Esophagus squamous epithelium (tissue), 5 donors: Measurements from ENCODE around the gene RAB5B. TPM values are rescaled to one million over a fixed set of nuclear protein-coding genes. Genes with fewer than 3 reads are reported as not detected.
A peak's percentile ranks its signal among the peaks of the same experiment; 100 is the strongest.

Experiments
- DNase-seq: peaks from one replicate; lab custom pipeline; 2025; lab: John Stamatoyannopoulos, UW
- H3K27ac ChIP-seq, 4 donors: fragments of 200-600 bp; sonication (generic); one replicate each; pipeline ENCODE4 v1.5.1; 2016 to 2019; ENCODE audit warnings: mild to moderate bottlenecking in 1 of 4
- H3K27me3 ChIP-seq, 4 donors: fragments of 200-600 bp; sonication (generic); 1 replicate in 3 of 4; 2 replicates in 1 of 4; pipeline versions ENCODE4 v1.5.1 to v1.6.0; 2017 to 2021; ENCODE audit warnings: antibody characterized with exemption in 1 of 4
- H3K36me3 ChIP-seq, 3 donors: fragments of 200-600 bp; sonication (generic); one replicate each; pipeline ENCODE4 v1.5.1; 2016 to 2019
- H3K4me1 ChIP-seq, 3 donors: fragments of 200-600 bp; sonication (generic); one replicate each; pipeline ENCODE4 v1.5.1; 2017 to 2019
- H3K4me3 ChIP-seq, 4 donors: fragments of 200-600 bp; sonication (generic); 1 replicate in 3 of 4; 2 replicates in 1 of 4; pipeline ENCODE4 v1.5.1; 2016 to 2019; ENCODE audit warnings: mild to moderate bottlenecking in 2 of 4, moderate library complexity in 1 of 4
- H3K9me3 ChIP-seq, 3 donors: fragments of 200-600 bp; sonication (generic); one replicate each; pipeline ENCODE4 v1.5.1; 2016 to 2019
- CTCF ChIP-seq, 6 experiments: fragments of 450-650 bp in 4 of 6; fragments of 200-600 bp in 2 of 6; sonication (generic) in 2 of 6; IDR thresholded peaks; one replicate each; pipeline ENCODE4 v1.5.1; 2016 to 2019; ENCODE audit warnings: antibody characterized with exemption in 6 of 6, mild to moderate bottlenecking in 4 of 6, moderate library complexity in 4 of 6
- POLR2A ChIP-seq, 4 donors: fragments of 450-650 bp; IDR thresholded peaks; one replicate each; pipeline ENCODE4 v1.6.1; 2017; ENCODE audit warnings: antibody characterized with exemption in 4 of 4, mild to moderate bottlenecking in 4 of 4, moderate library complexity in 3 of 4
- whole genome bisulfite sequencing, 2 donors: methylation state at CpG; one replicate each; pipeline ENCODE4 v1.1.5; 2018; 5-methylcytosine and 5-hydroxymethylcytosine counted together
- intact Hi-C: fragments of 100-400 bp; cut with DNase I; formaldehyde crosslinking; loops from one replicate; pipeline ENCODE4 v1.15.0; 2022
- total RNA-seq, 4 donors: library from RNA; depleted of rRNA; stranded (reverse); fragments of >200 nt; gene quantifications; one replicate each; pipeline ENCODE4 v1.1.0, GENCODE V29; 2016
- donor health status: DM: yes; HTN: yes; CAD: no.

The RAB5B gene
- total RNA-seq, 4 donors from 2014 or later = 78.2 to 94.2 (median 86.4) TPM

DNA sequence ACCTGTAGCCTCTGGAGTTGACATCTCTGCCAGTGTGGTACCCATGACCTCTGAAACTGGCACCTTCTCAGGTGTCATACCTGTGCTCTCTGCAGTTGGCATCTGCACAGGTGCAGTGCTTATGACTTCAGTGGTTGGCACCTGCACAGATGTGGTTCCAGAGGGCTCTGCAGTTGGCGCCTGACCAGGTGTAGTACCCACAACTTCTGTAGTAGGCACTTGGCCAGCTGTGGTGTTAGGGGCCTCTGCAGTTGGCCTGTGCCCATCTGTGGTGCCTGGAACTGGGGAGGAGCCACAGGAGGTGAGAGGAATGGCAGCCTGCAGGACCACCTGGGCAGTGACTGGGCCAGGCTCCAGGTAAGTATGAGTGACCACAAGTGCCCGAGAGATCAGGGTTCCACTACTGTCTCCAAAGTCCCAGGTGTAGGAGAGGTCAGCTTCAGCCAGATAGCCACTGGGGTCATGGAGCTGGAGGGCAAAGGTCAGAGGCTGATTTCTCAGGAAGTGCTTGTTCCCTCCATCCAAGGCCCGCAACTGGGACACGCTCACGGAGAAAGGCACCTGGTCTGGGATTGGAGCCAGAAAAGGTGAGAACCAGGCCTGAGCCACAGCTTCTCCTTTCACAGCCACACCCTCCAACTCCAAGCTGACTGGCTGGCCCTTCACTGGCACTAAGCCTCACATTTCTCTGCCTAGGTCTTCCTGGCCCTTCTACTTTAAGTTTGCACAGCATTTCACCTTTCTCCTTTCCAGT is 16.6 kb upstream of the RAB5B start:
- DNase-seq = no peak
- peak overlapping the region; percentile 54 to 77 (median 64) for H3K27ac ChIP-seq
- 42 to 43% methylated on average over 3 to 4 of the region's 5 CpGs for WGBS, 2 donors

GRCh38 chr12:55963760-55964159 is 10.1 kb upstream of the RAB5B start:
- H3K27me3 ChIP-seq = no peaks in the 10 kb centered on the region
- H3K27ac ChIP-seq = no peak overlapping the region
- DNase-seq = no peak
- no peaks in the 10 kb centered on the region for H3K9me3 ChIP-seq
- TF ChIP-seq POLR2A (IDR thresholded peaks at IDR 0.05) = no peak
- no peak for TF ChIP-seq CTCF (IDR thresholded peaks at IDR 0.05)
- H3K36me3 ChIP-seq = peaks cover 0 to 4% (median 0%) of the 10 kb centered on the region in 3 donors
- no peak overlapping the region for H3K4me3 ChIP-seq
- 74 to 76% methylated on average over 2 of the region's 2 CpGs for WGBS, 2 donors
- peaks cover 9 to 30% (median 12%) of the 10 kb centered on the region in 3 donors for H3K4me1 ChIP-seq
- intact Hi-C loops = no loop called here

More for the DNA sequence above, 16.6 kb upstream of the RAB5B start:
- no peaks in the 10 kb centered on the region for H3K9me3 ChIP-seq
- TF ChIP-seq CTCF (IDR thresholded peaks at IDR 0.05) = no peak
- peak in 1 of 4 donors; percentile 9 for TF ChIP-seq POLR2A (IDR thresholded peaks at IDR 0.05)
- H3K4me1 ChIP-seq = peaks cover 12 to 46% (median 13%) of the 10 kb centered on the region in 3 donors
- H3K4me3 ChIP-seq = no peak overlapping the region
- intact Hi-C loops = no loop called here
- peaks cover 13 to 33% (median 13%) of the 10 kb centered on the region in 3 donors for H3K36me3 ChIP-seq
- H3K27me3 ChIP-seq = no peaks in the 10 kb centered on the region

GRCh38 chr12:55965240-55965639 is 8.6 kb upstream of the RAB5B start:
- no peak for TF ChIP-seq POLR2A (IDR thresholded peaks at IDR 0.05)
- no peak for TF ChIP-seq CTCF (IDR thresholded peaks at IDR 0.05)
- H3K9me3 ChIP-seq = no peaks in the 10 kb centered on the region
- WGBS, 2 donors = 56 to 78% methylated on average over 4 of the region's 5 CpGs
- peaks cover 9 to 30% (median 12%) of the 10 kb centered on the region in 3 donors for H3K4me1 ChIP-seq
- peaks cover 0 to 12% (median 0%) of the 10 kb centered on the region in 3 donors for H3K36me3 ChIP-seq
- DNase-seq = no peak
- H3K27me3 ChIP-seq = no peaks in the 10 kb centered on the region
- H3K27ac ChIP-seq = no peak overlapping the region
- intact Hi-C loops = no loop called here
- H3K4me3 ChIP-seq = no peak overlapping the region

- peak within 1 kb of the TSS; percentile 68 to 90 (median 82) for H3K4me3 ChIP-seq
- intact Hi-C loops = no loop called here
- peaks cover 0 to 18% (median 0%) of the 10 kb centered on the region in 3 donors for H3K36me3 ChIP-seq
- H3K27ac ChIP-seq = peak within 1 kb of the TSS; percentile 88 to 93 (median 91)
- DNase-seq = no peak
- 2 to 7% methylated on average over 4 of the region's 4 CpGs for WGBS, 2 donors
- no peaks in the 10 kb centered on the region for H3K9me3 ChIP-seq
- no peak for TF ChIP-seq POLR2A (IDR thresholded peaks at IDR 0.05)
- TF ChIP-seq CTCF (IDR thresholded peaks at IDR 0.05) = no peak
- no peaks in the 10 kb centered on the region for H3K27me3 ChIP-seq
- H3K4me1 ChIP-seq = peaks cover 9 to 30% (median 12%) of the 10 kb centered on the region in 3 donors
These were observed 7.9 kb upstream of the RAB5B start, which contains the start of gene PMEL for GRCh38 chr12:55965941-55966407. PMEL (minus strand) TSS chr12:55966042; CDS start chr12:55966011, 31 bp downstream.
